CD14-positive monocyte (primary cell): ENCODE measurements around the gene BLM. TPM values are rescaled to one million over a fixed set of nuclear protein-coding genes. Genes with fewer than 3 reads are reported as not detected.

ENCODE experiments used
- DNase-seq, 3 donors: peaks; one replicate each; pipeline ENCODE4 v3.0.0-alpha.2; 2011 to 2022
- H2AFZ ChIP-seq: 2 replicates; pipeline ENCODE4 v1.6.0; 2012; ENCODE audit warnings: mild to moderate bottlenecking, low read depth, low read length, inconsistent platforms; ENCODE audit not compliant: insufficient read depth, poor library complexity, severe bottlenecking
- H3K27ac ChIP-seq, 2 donors: 1 replicate in 1 of 2; 2 replicates in 1 of 2; pipeline ENCODE4 v1.5.1; 2012 to 2013; ENCODE audit warnings: low read length in 2 of 2, control low read depth in 1 of 2, inconsistent platforms in 1 of 2, low read depth in 1 of 2, mild to moderate bottlenecking in 1 of 2
- H3K27me3 ChIP-seq, 2 donors: one replicate each; pipeline versions ENCODE4 v1.6.0 to v1.6.1; 2011 to 2013; ENCODE audit warnings: low read length in 2 of 2; ENCODE audit not compliant: control insufficient read depth in 2 of 2, insufficient read depth in 2 of 2
- H3K36me3 ChIP-seq, 2 donors: replicated peaks in 1 of 2; 1 replicate in 1 of 2; 2 replicates in 1 of 2; pipeline versions ENCODE4 v1.5.1 to v1.6.1; 2012 to 2013; ENCODE audit warnings: low read length in 2 of 2, control low read depth in 1 of 2, inconsistent platforms in 1 of 2, mild to moderate bottlenecking in 1 of 2; ENCODE audit not compliant: insufficient read depth in 2 of 2, control insufficient read depth in 1 of 2
- H3K4me1 ChIP-seq, 2 donors: 1 replicate in 1 of 2; 2 replicates in 1 of 2; pipeline versions ENCODE4 v1.5.1 to v1.6.1; 2012 to 2013; ENCODE audit warnings: low read length in 2 of 2, control low read depth in 1 of 2, inconsistent platforms in 1 of 2, mild to moderate bottlenecking in 1 of 2, moderate library complexity in 1 of 2; ENCODE audit not compliant: insufficient read depth in 2 of 2, control insufficient read depth in 1 of 2
- H3K4me2 ChIP-seq: replicated peaks from 2 replicates; pipeline ENCODE3; 2012; ENCODE audit warnings: low read length, moderate library complexity, mild to moderate bottlenecking; ENCODE audit not compliant: poor library complexity, severe bottlenecking; ENCODE audit errors: extremely low read depth
- H3K4me3 ChIP-seq, 3 experiments: fragments of 200-600 bp in 1 of 3; sonication (generic) in 1 of 3; replicated peaks in 1 of 3; 1 replicate in 2 of 3; 2 replicates in 1 of 3; pipeline ENCODE4 v1.5.1; 2011 to 2013; ENCODE audit warnings: low read length in 3 of 3, mild to moderate bottlenecking in 3 of 3, control low read depth in 2 of 3, low read depth in 2 of 3, inconsistent platforms in 1 of 3, moderate library complexity in 1 of 3
- H3K79me2 ChIP-seq: 2 replicates; pipeline ENCODE4 v1.6.0; 2012; ENCODE audit warnings: mild to moderate bottlenecking, control low read depth, inconsistent platforms, low read length, moderate library complexity; ENCODE audit not compliant: insufficient read depth
- H3K9ac ChIP-seq: 2 replicates; pipeline ENCODE4 v1.6.0; 2017; ENCODE audit warnings: low read length, mild to moderate bottlenecking; ENCODE audit not compliant: insufficient read depth, poor library complexity, severe bottlenecking
- H3K9me3 ChIP-seq, 2 donors: replicated peaks in 1 of 2; 1 replicate in 1 of 2; 2 replicates in 1 of 2; pipeline versions ENCODE4 v1.5.1 to v1.6.1; 2012 to 2013; ENCODE audit warnings: low read length in 2 of 2, control low read depth in 1 of 2; ENCODE audit not compliant: control insufficient read depth in 1 of 2, insufficient read depth in 1 of 2
- H4K20me1 ChIP-seq: 2 replicates; pipeline ENCODE4 v1.6.0; 2012; ENCODE audit warnings: mild to moderate bottlenecking, low read length, control low read depth, moderate library complexity; ENCODE audit not compliant: insufficient read depth
- H3K27ac Mint-ChIP-seq, 7 donors: one replicate each; pipeline ENCODE4 v1.8.0; 2020; ENCODE audit warnings: mild to moderate bottlenecking in 7 of 7, mixed read lengths in 7 of 7, moderate library complexity in 6 of 7, inconsistent platforms in 2 of 7
- H3K27me3 Mint-ChIP-seq, 3 donors: one replicate each; pipeline ENCODE4 v1.8.0; 2021 to 2022; ENCODE audit warnings: low read depth in 3 of 3, mild to moderate bottlenecking in 3 of 3, mixed read lengths in 3 of 3, moderate library complexity in 3 of 3, inconsistent platforms in 1 of 3
- H3K36me3 Mint-ChIP-seq, 2 donors: one replicate each; pipeline ENCODE4 v1.8.0; 2020; ENCODE audit warnings: mixed read lengths in 2 of 2, inconsistent platforms in 1 of 2, mild to moderate bottlenecking in 1 of 2
- H3K4me1 Mint-ChIP-seq: one replicate; pipeline ENCODE4 v1.8.0; 2020; ENCODE audit warnings: mild to moderate bottlenecking, mixed read lengths
- H3K4me3 Mint-ChIP-seq, 2 donors: one replicate each; pipeline ENCODE4 v1.8.0; 2020; ENCODE audit warnings: mild to moderate bottlenecking in 2 of 2, mixed read lengths in 2 of 2, moderate library complexity in 1 of 2
- H3K9me3 Mint-ChIP-seq, 7 donors: one replicate each; pipeline ENCODE4 v1.8.0; 2020 to 2022; ENCODE audit warnings: mixed read lengths in 7 of 7, mild to moderate bottlenecking in 6 of 7, moderate library complexity in 6 of 7, inconsistent platforms in 2 of 7
- CTCF ChIP-seq: fragments of 200-600 bp; IDR thresholded peaks from one replicate; pipeline ENCODE4 v1.8.0; 2022; ENCODE audit warnings: antibody characterized with exemption, mild to moderate bottlenecking
- WGBS: methylation state at CpG from one replicate; pipeline ENCODE4 v1.1.5; 2013; ENCODE audit warnings: missing lambda C conversion rate; ENCODE audit not compliant: insufficient coverage; 5-methylcytosine and 5-hydroxymethylcytosine counted together
- intact Hi-C, 2 donors: fragments of 100-400 bp; cut with micrococcal nuclease; formaldehyde crosslinking; loops; one replicate each; pipeline versions ENCODE4 v1.15.0 to v1.15.1; 2023
- polyA plus RNA-seq, 3 donors: library from polyadenylated mRNA; depleted of rRNA in 1 of 3; unstranded in 2 of 3; stranded (reverse) in 1 of 3; fragments of 300-500 nt in 2 of 3; fragments of >200 nt in 1 of 3; fragmentation: Illumina TruSeq in 2 of 3; gene quantifications; 1 replicate in 2 of 3; 2 replicates in 1 of 3; pipeline ENCODE4 v1.2.3, GENCODE V29; 2012 to 2021

The BLM gene
- polyA plus RNA-seq, 3 donors = 0.69 to 2.3 (median 1.2) TPM

GRCh38 chr15:90860450-90860849 is 143.3 kb downstream of the BLM start:
- H3K4me1 Mint-ChIP-seq = peaks cover 57% of the 10 kb centered on the region
- peak overlapping the region in 1 of 2 donors; percentile 80 for H3K27ac ChIP-seq
- peaks cover 0 to 8% (median 2%) of the 10 kb centered on the region in 3 donors for H3K27me3 Mint-ChIP-seq
- H4K20me1 ChIP-seq = no peaks in the 10 kb centered on the region
- H3K36me3 ChIP-seq = no peaks in the 10 kb centered on the region
- WGBS = 69% methylated on average over 3 of the region's 7 CpGs
- no peaks in the 10 kb centered on the region for H3K9me3 ChIP-seq
- H3K4me2 ChIP-seq = no peak overlapping the region
- peaks cover 0 to 5% of the 10 kb centered on the region in 2 donors for H3K36me3 Mint-ChIP-seq
- H3K9me3 Mint-ChIP-seq = peaks cover 0 to 3% (median 0%) of the 10 kb centered on the region in 7 donors
- TF ChIP-seq CTCF = no peak
- peaks cover 58 to 71% of the 10 kb centered on the region in 2 donors for H3K4me1 ChIP-seq
- H3K4me3 ChIP-seq = no peak overlapping the region
- H3K27ac Mint-ChIP-seq = peak overlapping the region in 6 of 7 donors; percentile 71 to 94 (median 77)
- no peaks in the 10 kb centered on the region for H3K79me2 ChIP-seq
- intact Hi-C loops = loop anchor here in 1 of 2 donors (10.0 kb wide), 1 partner anchor 296 kb away; no protein-coding TSS in a partner anchor
- no peaks in the 10 kb centered on the region for H3K27me3 ChIP-seq
- no peak for DNase-seq
- no peak overlapping the region for H3K4me3 Mint-ChIP-seq
- H2AFZ ChIP-seq = no peak overlapping the region
- no peak overlapping the region for H3K9ac ChIP-seq

GRCh38 chr15:90860942-90861675 is 144.0 kb downstream of the BLM start:
- Histone ChIP-seq H3K4me2 (no peak overlapping the region), H3K4me1 (peaks cover 58 to 74% of the 10 kb centered on the region in 2 donors), H3K4me3 (no peak overlapping the region), H2AFZ (no peak overlapping the region), H3K9ac (no peak overlapping the region), H3K27me3 (no peaks in the 10 kb centered on the region), H4K20me1 (no peaks in the 10 kb centered on the region), H3K36me3 (no peaks in the 10 kb centered on the region), H3K27ac (peak overlapping the region in 1 of 2 donors; percentile 80), H3K9me3 (no peaks in the 10 kb centered on the region), H3K79me2 (no peaks in the 10 kb centered on the region)
- peak overlapping the region in 4 of 7 donors; percentile 50 to 94 (median 77) for H3K27ac Mint-ChIP-seq
- no CpG with 5 or more reads among the region's 14 CpGs for WGBS
- peaks cover 0 to 4% (median 0%) of the 10 kb centered on the region in 3 donors for H3K27me3 Mint-ChIP-seq
- intact Hi-C loops = loop anchor here in 1 of 2 donors (10.0 kb wide), 1 partner anchor 296 kb away; no protein-coding TSS in a partner anchor
- no peak overlapping the region for H3K4me3 Mint-ChIP-seq
- H3K4me1 Mint-ChIP-seq = peaks cover 60% of the 10 kb centered on the region
- peaks cover 0 to 5% of the 10 kb centered on the region in 2 donors for H3K36me3 Mint-ChIP-seq
- peaks cover 0 to 3% (median 0%) of the 10 kb centered on the region in 7 donors for H3K9me3 Mint-ChIP-seq
- DNase-seq = peak in 2 of 3 donors; percentile 49 to 51
- TF ChIP-seq CTCF = no peak
